Sigmoid colon (tissue), 4 donors: Measurements from ENCODE around the gene ISLR2.
"Not testable (repeated sequence)": the region's sequence is repeated elsewhere in the genome, so short reads cannot be mapped to it uniquely, and the experiment has no call there.

Source experiments
- CTCF ChIP-seq, 4 experiments: fragments of 450-650 bp in 3 of 4; fragments of 200-600 bp in 1 of 4; IDR thresholded peaks; one replicate each; pipeline ENCODE4 v1.5.1; 2016 to 2019; ENCODE audit warnings: antibody characterized with exemption in 4 of 4, mild to moderate bottlenecking in 3 of 4, moderate library complexity in 2 of 4
- POLR2A ChIP-seq, 2 donors: fragments of 450-650 bp; IDR thresholded peaks; one replicate each; pipeline ENCODE4 v1.6.1; 2016; ENCODE audit warnings: antibody characterized with exemption in 2 of 2, mild to moderate bottlenecking in 2 of 2, moderate library complexity in 2 of 2
- POLR2AphosphoS5 ChIP-seq, 4 donors: sonication (generic); formaldehyde crosslinking; IDR thresholded peaks; one replicate each; pipeline ENCODE4 v1.6.1; 2017; ENCODE audit warnings: antibody characterized with exemption in 4 of 4

GRCh38 chr15:74162195-74162536 is 31.8 kb downstream of the ISLR2 start:
- not testable (repeated sequence) for TF ChIP-seq CTCF, POLR2AphosphoS5, POLR2A (IDR thresholded peaks at IDR 0.05)
